Stimulated activated CD4-positive, alpha-beta T cell treated with anti-CD3 and anti-CD28 coated beads, Interleukin-15, amount 100 ng/mL, for 48 hours (primary cell): Measurements from ENCODE around the gene BCOR.

Experiments used
- DNase-seq, 2 donors: peaks; one replicate each; pipeline ENCODE4 v3.0.0-alpha.2; 2020; ENCODE audit warnings: low read depth in 2 of 2

BCOR gene

DNA sequence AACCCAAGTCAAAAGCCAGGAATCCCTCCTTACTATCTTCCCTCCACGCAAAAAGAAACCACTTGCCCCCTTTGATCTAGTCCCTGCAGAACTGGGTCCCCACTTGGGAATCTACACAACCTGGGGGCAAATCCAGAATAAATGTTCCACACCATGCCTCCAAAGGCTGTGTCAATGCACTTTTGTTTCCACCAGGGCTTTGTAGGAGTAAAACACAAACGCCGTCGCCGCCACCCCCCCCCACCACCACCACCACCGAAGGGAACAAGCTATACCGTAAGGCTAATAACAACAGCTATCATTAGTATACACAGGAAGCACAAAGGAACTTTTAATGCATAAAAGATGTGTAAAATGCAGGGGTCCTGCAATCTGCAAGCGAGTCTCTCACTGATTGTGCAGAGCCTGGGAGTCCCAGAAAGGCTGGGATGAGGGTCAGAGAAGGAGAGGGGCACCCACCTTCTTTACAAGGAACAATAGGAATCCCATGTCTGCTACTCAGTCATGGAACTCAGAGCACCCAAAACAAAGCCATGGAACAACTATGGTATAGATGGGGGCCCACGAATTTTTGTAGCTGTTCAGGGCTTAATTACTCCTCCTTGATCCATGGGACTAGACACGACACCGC, 13.2 kb downstream of the BCOR start:
- no peak for DNase-seq

DNA sequence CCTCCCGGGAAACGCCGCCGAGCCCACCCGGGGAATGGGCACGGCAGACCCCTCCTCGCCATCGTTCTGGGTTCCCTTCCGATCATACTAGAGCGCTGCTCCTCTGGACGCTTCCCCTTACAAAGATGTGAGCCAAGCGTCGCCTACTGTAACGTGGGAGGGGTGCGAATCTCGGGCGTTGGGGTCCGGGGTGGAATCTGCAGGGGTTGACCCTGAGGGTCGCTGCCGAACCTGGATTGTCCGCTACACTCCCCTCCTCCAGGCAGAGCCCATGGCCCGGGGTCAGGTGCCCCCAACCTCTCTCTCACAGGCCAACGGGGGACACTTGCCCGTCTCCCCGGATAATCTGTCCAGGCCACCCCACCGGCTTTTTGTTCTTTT, 13.8 kb downstream of the BCOR start:
- no peak for DNase-seq

GRCh38 chrX:40083120-40083978, 14.4 kb downstream of the BCOR start:
- DNase-seq: no peak

- no peak for DNase-seq
Observed at GRCh38 chrX:40082447-40083119, 15.2 kb downstream of the BCOR start.

GRCh38 chrX:40081679-40082068, 16.1 kb downstream of the BCOR start:
- no peak for DNase-seq

GRCh38 chrX:40080894-40081678, 16.7 kb downstream of the BCOR start:
- DNase-seq: no peak

DNA sequence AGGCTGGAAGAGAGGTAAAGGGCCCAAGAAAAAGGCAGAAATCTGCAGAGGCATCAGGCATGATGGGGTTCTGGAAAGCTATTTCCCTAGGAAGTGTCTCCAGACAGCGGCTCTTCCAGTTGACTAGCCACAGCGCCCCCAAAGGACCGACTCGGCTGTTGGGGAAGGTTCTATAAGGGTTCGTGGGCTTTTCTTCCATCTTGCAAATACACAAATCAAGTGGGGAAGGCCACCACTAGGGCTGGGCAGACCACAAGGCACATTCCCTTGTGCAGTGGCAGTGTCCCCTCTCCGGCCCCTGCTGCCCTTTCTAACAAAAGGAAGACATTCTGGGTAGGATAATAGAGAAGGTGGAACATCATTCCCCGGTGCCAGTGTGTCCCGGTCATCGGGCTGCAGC, 18.2 kb downstream of the BCOR start:
- DNase-seq: no peak

DNA sequence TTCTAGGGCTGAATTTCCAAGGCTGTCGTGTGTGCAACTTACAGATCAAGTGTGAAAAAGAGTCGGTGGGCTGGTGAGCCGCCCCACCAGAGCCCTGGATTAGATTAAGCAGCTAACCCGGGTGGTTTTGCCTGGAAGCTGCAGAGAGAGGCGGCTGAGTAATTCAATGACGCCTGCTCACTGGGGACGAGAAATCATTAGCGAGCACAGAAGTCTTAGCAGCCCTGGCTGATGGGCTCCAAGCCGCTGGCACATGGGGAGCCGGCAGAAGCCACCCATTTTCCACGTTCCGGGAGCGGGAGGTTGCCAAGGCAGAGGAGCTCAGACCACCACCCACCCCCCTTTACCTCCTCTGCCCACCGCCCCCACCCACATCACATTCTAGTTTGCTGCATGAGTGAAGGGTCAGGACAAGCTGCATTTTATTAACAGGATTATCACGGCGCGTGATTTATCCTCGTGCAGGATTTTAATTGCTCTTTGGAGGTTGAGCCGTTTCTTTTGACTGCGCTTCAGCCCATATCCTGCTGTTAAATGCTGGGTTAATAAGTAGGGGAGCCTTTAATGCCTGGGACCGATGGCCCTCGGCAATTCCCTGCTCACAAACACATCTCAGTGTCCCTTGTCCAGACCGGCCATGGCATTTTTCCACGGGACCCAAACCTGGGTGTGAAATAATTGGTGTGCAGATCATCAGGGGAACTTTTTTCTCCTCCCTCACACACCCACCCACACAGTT, 19.1 kb downstream of the BCOR start:
- no peak for DNase-seq

- DNase-seq: no peak
Observed at GRCh38 chrX:40077906-40078305, 19.9 kb downstream of the BCOR start.

DNA sequence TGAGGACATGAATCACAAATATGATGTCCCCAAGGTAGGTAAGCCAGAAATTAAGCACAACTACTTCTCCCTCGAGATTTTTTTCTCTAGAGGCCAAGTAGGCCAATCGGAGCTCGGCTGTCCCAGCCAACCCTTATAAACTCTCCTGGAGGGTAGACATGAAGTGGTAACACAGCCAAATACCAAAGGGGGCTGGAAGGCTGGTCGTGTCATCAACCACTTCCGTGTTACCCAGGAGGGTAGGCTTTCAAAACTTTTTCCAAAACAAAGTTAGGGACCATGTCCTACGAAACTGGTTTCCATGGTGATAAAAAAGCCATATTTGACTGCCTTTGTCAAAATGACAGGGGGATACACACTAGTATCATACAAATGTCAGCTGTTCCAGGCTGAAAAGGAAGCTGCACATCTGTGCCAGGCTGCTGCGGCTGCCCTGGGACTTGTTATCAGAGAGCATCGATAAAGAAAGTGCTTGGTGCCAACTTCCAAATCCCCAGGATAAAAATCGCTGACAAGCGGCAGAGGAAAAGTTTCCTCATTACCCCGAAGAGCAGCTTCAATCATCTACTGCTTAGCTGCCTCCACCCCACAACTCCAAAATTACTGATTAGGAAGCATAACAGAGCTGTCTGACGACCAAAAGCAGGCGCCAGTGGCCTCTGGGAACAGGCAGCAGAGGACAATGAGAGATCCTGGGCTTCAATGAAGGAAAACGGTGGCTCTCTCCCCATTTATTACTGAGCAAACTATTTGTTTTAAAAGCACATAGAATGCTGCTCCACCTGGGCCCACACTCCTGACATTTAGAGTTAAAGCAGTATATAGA, 20.8 kb downstream of the BCOR start:
- no peak for DNase-seq

DNA sequence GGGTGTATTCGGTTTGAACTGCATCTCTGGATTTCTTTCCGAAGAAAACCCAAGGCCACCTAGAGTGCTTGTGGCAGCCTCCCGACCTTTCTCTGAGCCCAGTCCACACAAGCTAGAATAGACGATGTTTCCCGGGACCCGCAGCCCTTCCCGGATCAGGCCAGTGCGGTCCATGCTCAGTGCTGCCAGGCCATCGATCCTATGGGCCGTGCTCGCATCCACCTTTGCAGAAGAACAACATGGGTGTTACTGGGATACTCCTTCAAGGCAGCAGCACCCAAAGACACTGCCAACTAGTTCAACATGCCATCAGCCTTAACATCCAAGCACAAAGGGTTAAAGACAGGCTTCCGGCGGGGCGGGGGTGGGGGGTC, 22.8 kb downstream of the BCOR start:
- DNase-seq: no peak

DNA sequence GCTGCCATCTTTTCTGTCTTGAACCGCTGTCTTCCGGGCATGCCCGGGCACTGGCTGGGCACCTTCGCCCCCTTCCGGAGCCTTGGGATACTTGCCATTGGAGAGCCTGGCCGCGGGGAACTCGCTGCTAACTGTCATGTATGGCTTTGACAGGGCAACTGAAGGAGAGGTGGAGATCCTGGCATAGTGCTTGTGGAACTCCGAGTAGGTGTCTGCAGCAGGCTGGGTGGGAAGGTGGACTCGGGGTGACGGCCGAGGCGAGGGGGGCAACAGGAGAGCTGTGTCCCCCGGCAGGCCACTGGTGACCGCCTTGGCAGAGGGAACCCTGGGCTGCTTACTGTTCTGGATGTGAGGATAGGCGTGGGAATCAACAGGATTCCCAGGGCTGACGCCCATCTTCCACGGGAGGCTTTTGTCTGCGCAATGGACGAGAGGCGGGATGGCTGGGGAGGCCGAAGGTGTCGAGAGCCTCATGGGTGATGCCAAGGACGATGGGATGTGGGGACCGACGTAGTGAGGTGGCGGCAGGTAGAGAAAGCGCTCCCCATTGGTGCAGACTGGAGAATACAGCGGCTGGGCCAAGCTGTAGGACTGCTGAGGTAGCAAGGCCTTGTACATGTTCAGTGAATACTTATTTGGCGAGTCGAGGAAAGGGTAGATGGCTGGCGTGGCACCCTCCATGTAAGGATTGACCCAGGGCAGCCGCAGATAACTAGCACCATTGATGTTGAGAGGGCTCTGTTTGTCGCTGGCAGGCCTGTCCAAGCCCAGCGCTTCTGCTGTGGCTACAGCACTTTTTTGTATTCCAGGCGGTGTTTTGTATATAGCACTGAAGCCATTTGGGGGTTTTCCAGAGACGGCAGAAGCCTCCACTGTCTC, 23.4 kb downstream of the BCOR start:
- DNase-seq: no peak

GRCh38 chrX:40073439-40074054, 24.2 kb downstream of the BCOR start:
- DNase-seq: no peak

GRCh38 chrX:40072246-40072645, 25.5 kb downstream of the BCOR start:
- DNase-seq: no peak

GRCh38 chrX:40068048-40068447, 29.7 kb downstream of the BCOR start:
- DNase-seq: no peak

GRCh38 chrX:40066700-40067099, 31.1 kb downstream of the BCOR start:
- DNase-seq: no peak

DNA sequence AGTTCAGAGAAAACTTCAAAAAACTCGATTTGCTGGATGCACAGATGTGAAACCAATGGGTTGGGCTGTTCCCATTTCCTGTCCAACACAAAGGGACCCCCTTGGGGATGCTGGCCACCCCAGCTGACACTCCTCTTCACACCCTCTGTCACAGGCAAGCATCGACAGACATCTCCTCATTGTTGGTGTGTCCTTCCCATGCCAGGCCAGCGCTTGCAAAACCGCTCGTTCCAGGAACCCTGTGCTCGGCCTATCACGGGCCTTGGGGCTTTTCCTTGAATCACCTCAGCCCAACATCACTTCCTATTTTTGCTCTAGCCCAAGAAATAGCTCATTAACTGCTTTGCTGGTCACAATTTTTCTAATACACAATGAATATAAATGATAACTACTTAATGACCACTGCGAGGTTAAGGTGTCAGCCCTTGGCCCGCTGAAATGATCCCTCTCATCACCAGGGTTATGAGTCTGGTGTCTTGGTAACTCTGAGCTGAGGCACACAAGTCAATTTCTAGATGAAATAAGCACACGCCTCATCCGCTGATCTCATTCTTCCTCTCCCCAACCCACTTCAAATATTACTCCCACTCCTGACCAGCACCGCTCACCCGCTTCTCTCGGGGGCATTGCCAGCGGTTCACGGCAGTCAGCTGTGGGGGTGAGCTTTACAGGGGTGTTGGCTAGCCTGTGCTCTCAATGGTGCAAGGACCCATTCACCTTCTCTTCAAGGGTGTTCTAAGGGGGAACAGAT, 32.3 kb downstream of the BCOR start:
- no peak for DNase-seq

- no peak for DNase-seq
Observed at GRCh38 chrX:40064055-40064597, 33.6 kb downstream of the BCOR start.
